ENCODE data around the gene ELAVL2. TPM values are rescaled to one million over a fixed set of nuclear protein-coding genes. Genes with fewer than 3 reads are reported as not detected.

ELAVL2 gene
- total RNA-seq, 1 experiment from 2014 or later: not detected

- Histone ChIP-seq H3F3A (ENCODE audit: insufficient read depth, low read depth) (0 out of 2 replicates have a peak, but pooled peaks cover 10% of the 10 kb centered on the region), H3K27ac (peak overlapping the region; percentile 39), H3K4me3 (no peak overlapping the region), H3K27me3 (ENCODE audit: insufficient read depth, low read depth) (no peaks in the 10 kb centered on the region), H3K4me2 (peak overlapping the region; percentile 44), H3K36me3 (ENCODE audit: low read depth) (no peaks in the 10 kb centered on the region), H3K9me3 (ENCODE audit: insufficient read depth, low read depth) (no peaks in the 10 kb centered on the region), H3K79me2 (ENCODE audit: low read depth) (no peaks in the 10 kb centered on the region), H4K20me1 (ENCODE audit: insufficient read depth) (no peaks in the 10 kb centered on the region), H2AFZ (no peak overlapping the region), H3K4me1 (replicated peaks; ENCODE audit: insufficient read depth) (peaks cover 38% of the 10 kb centered on the region), H3K9me2 (ENCODE audit: insufficient read depth) (no peaks in the 10 kb centered on the region)
- ChIA-PET CTCF (no interaction called here), POLR2A (ENCODE audit: unreplicated experiment) (no interaction called here)
- BruUV-seq (replicated peaks): no TSS peak
- DNase-seq: peak in 1 of 2 experiments; percentile 89
- intact Hi-C loops (cut with micrococcal nuclease; ENCODE audit: unreplicated experiment): no loop called here
- no peak for TF ChIP-seq CTCF (conservative IDR thresholded peaks at IDR 0.05)
- no peak for TF ChIP-seq EZH2 (IDR thresholded peaks at IDR 0.05; ENCODE audit: low read depth)
Observed at GRCh38 chr9:23686257-23686656, 139.8 kb downstream of the ELAVL2 start.

- CTCF ChIA-PET: no interaction called here
- H3K36me3 ChIP-seq (ENCODE audit: low read depth): no peaks in the 10 kb centered on the region
- H3K4me3 ChIP-seq: no peak overlapping the region
- no peak for DNase-seq
- POLR2A ChIA-PET (ENCODE audit: unreplicated experiment): no interaction called here
- BruUV-seq (replicated peaks): no TSS peak
- H3F3A ChIP-seq (ENCODE audit: insufficient read depth, low read depth): 0 out of 2 replicates have a peak, but pooled peaks cover 10% of the 10 kb centered on the region
- H3K4me1 ChIP-seq (replicated peaks; ENCODE audit: insufficient read depth): peaks cover 38% of the 10 kb centered on the region
- no peaks in the 10 kb centered on the region for H3K9me3 ChIP-seq (ENCODE audit: insufficient read depth, low read depth)
- intact Hi-C loops (cut with micrococcal nuclease; ENCODE audit: unreplicated experiment): no loop called here
- no peaks in the 10 kb centered on the region for H4K20me1 ChIP-seq (ENCODE audit: insufficient read depth)
- no peaks in the 10 kb centered on the region for H3K27me3 ChIP-seq (ENCODE audit: insufficient read depth, low read depth)
- no peak overlapping the region for H2AFZ ChIP-seq
- no peaks in the 10 kb centered on the region for H3K79me2 ChIP-seq (ENCODE audit: low read depth)
- no peak overlapping the region for H3K27ac ChIP-seq
- H3K4me2 ChIP-seq: no peak overlapping the region
- no peaks in the 10 kb centered on the region for H3K9me2 ChIP-seq (ENCODE audit: insufficient read depth)
- TF ChIP-seq CTCF (conservative IDR thresholded peaks at IDR 0.05) (no peak), EZH2 (IDR thresholded peaks at IDR 0.05; ENCODE audit: low read depth) (no peak)
Observed at GRCh38 chr9:23683611-23684061, 142.4 kb downstream of the ELAVL2 start.

GRCh38 chr9:23682891-23683431 is 143.1 kb downstream of the ELAVL2 start:
- no TSS peak for BruUV-seq (replicated peaks)
- intact Hi-C loops (cut with micrococcal nuclease; ENCODE audit: unreplicated experiment): no loop called here
- no peaks in the 10 kb centered on the region for H3K27me3 ChIP-seq (ENCODE audit: insufficient read depth, low read depth)
- no peaks in the 10 kb centered on the region for H4K20me1 ChIP-seq (ENCODE audit: insufficient read depth)
- H3K9me3 ChIP-seq (ENCODE audit: insufficient read depth, low read depth): no peaks in the 10 kb centered on the region
- CTCF ChIA-PET: no interaction called here
- no peak overlapping the region for H3K4me2 ChIP-seq
- peaks cover 38% of the 10 kb centered on the region for H3K4me1 ChIP-seq (replicated peaks; ENCODE audit: insufficient read depth)
- TF ChIP-seq EZH2 (IDR thresholded peaks at IDR 0.05; ENCODE audit: low read depth) (no peak), CTCF (conservative IDR thresholded peaks at IDR 0.05) (no peak)
- H3K4me3 ChIP-seq: no peak overlapping the region
- DNase-seq: peak in 1 of 2 experiments; percentile 35
- H3K79me2 ChIP-seq (ENCODE audit: low read depth): no peaks in the 10 kb centered on the region
- H3F3A ChIP-seq (ENCODE audit: insufficient read depth, low read depth): 0 out of 2 replicates have a peak, but pooled peaks cover 10% of the 10 kb centered on the region
- POLR2A ChIA-PET (ENCODE audit: unreplicated experiment): no interaction called here
- no peak overlapping the region for H3K27ac ChIP-seq
- H2AFZ ChIP-seq: no peak overlapping the region
- H3K36me3 ChIP-seq (ENCODE audit: low read depth): no peaks in the 10 kb centered on the region
- H3K9me2 ChIP-seq (ENCODE audit: insufficient read depth): no peaks in the 10 kb centered on the region
